GM19468 (cell line): ENCODE results near the gene CBFA2T2.
A peak's percentile ranks its signal among the peaks of the same experiment; 100 is the strongest.
"Not testable (repeated sequence)": the region's sequence is repeated elsewhere in the genome, so short reads cannot be mapped to it uniquely, and the experiment has no call there.

ENCODE experiments used
- ATAC-seq: cut with Tn5 transposase; IDR thresholded peaks from one replicate; pipeline ENCODE4 v1.9.1; 2021; ENCODE audit warnings: mild to moderate bottlenecking, moderate library complexity, moderate number of reproducible peaks; ENCODE audit not compliant: unreplicated experiment; ENCODE audit errors: extremely low read depth

The CBFA2T2 gene

DNA sequence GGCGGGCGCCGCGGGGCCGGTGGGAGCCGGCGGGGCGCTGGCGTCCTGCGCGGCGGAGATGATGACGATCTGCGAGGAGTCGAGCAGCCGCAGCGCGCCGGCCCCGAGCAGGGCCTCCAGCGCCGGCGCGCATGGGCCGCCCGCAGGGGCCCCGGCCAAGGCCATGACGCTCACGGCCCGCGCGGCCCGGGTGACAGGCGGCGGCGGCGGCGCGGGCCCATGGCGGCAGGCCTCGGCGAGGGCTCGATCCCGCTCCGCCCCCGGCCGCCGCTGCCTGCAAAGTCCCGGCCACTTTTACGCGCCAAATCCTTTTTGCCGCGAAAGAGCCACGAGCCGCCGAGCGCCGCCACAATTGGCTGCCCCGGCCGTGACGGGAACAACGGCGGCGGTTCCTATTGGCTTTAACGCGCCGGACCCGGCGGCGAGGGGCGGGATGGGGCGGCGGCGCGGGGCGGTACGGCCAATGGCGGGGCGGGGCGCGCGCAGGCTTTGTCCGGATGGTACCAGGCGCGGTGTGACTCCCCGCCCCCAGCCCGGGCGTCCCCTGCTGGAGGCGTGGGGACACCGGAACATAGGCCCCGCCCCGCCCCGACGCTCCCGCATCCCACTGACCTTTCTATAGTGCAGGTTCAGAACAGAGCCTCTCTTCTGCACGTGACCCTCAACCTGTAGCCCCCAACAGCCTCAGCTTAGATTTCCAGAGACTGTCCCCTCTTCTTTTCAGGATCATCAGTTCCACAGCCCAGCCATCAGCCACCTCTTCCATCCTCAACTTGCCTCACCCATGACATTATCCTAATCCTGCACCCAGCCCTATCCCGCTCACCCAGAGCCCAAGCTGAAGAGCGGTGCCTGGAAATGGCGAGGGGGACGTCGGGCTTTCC, 196.4 kb downstream of the CBFA2T2 start, which contains the start of gene E2F1:
Gene E2F1 (minus strand): TSS at position 286 of the 884 bp plus-strand sequence. CDS start 121 bp downstream, at position 165.
- peak; percentile 70 for ATAC-seq

DNA sequence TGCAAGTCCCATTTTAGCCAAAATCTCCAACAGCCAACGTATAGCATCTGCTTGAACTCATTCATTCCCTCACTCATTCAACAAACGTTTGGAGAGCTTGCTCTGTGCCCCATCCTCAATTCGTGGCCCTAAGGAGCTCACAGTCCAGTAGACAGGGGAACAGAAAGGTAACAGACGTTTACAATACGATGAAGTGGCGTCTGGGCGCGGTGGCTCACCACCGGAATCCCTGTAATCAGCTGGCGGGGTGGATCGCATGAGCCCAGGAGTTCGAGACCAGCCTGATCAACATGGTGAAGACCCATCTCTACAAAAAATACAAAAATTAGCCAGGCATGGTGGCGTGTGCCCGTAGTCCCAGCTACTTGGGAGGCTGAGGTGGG, 197.1 kb downstream of the CBFA2T2 start:
- ATAC-seq, result no peak

DNA sequence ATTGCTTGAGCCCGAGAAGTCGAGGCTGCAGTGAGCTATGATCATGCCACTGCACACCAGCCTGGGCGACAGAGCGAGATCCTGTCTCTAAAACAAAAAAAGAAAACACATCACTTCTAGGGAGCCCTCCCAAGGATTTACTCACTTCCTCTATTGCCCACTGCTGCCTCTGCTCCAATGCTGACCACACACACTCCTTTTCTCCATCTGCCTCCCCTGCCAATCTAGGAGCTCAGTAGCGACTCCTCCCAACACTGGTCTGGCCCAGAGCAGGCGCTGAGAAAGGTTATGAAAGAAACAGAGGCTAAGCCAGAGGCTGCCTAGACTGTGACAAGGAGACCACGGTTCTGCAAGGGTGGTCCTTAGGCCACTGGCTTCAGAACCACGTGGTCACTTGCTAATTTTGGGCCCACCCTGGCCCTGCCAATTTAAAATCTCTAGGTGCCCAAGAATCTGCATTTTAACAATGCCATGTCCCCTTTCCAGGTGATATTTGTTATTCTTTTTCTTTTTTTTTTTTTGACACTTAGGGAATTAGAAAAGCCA, 197.5 kb downstream of the CBFA2T2 start:
- ATAC-seq, result no peak

DNA sequence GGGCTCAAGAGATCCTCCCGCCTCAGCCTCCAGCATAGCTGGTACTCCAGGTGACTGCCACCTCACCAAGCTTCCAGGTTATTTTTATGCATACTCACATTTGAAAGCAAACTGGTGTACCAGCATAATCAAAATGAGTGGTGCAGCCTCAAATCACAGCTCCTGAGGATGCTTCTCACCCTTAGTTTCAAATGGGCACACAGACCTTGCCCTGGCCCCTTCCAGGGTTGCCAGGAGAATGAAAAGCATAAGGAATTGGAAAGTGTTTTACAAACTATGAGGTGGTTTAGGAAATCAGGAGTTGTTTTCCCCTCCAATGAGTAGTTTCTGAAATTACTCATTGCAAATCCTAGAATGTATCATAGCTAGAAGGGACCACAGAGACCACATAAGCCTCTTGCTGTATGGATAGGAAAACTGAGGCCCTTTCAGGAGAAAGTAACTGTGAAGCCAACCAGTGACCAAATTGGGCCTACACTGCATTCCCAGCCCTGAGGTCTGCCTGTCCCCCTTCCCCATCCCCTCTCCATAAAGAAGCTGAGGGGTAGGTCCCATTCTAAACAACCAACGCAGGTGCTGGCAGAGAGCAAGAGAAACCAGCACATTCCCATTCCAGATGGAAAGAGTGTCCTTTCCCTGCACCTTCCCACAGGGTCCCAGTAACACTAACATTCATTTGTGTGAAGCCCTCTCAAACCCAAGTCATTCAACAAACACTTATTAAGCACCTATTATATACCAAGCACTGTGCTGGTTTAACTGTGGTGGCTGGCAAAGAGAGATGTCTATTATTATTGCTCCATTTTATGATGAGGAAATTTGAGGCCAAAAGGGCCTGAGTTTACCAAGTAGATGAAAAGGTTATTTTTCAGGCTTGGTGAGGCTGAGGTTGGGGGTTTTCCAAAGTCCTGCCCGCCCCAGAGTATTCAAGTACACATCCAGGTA, 198.4 kb downstream of the CBFA2T2 start:
- no peak for ATAC-seq

DNA sequence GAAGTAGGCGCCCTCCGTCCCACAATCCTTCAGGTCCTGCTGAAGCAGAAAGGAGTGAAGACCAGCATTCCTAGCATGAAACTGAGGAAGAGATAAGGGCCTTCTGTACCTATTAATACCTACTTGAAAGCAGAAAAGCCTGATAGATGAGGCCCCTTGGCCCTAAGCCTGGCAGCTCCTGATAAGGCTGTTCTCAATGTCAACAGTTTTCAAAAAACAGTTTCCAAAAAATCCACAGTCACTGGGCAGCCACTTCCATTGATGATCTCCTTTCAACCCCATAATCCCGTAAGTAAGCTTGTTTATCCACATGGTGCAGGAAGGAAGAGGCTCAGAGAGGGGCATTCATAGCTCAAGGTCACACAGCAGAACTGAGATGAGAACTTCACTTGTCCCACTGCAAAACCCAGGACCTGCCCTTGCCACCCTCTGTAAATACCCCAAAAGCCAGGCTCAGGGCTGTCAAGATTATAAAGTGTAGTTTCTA, 199.1 kb downstream of the CBFA2T2 start:
- ATAC-seq, result no peak

DNA sequence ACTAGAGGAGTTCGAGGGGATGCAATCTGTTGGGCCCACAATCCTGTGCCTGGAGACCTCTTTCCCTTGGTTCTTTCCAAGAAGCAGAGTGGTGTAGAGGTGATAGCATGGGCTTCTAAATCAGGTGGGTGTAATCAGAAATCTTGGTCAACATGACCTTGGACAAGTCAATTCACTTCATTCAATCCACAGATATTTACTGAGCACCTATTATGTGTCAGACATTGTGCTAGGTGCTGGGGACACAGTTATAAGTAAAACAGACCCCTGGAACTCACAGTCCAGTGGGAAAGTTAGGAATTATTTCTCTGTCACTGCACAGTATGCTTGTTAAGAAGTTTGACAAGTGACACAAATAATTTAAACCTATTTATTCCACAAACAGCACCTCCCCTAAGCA, 199.6 kb downstream of the CBFA2T2 start:
- ATAC-seq, result no peak

DNA sequence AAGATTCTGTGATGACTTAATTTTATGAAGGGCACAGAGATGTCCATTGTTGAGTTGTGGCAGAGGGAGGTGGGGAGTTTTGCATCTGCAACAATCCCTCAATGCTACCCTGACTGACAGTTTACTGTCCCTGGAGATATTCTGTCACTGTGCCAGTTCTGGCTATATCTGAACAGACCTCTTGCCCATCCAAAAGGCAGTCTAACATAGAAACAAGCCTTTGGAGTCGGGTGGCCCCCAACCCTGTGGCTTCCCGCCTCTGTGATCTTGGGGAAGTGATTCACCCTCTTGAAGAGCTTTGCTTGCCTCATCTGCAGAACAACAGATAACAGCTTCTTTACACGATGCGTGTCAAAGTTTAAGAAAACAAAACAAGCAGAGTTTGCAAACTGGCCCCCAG, 200.1 kb downstream of the CBFA2T2 start:
- ATAC-seq, result no peak

DNA sequence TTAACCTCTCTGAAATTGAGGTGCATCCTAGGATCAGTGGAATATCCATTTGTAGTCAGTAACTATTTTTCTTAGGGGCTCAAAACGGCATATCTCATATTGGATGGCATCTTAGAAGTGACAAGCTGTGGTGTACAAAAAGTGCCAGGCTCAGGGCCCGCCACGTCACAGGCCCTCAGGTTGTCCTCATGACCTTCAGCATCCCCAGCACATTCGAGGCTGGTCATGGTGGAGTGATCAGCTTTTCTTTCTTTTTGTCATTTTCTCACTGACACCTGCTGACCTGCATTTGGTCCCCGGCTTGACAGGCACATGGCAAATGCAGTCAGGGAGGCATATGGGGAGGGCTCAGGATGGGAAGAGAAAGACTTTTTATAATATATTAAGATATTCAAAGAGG, 203.4 kb downstream of the CBFA2T2 start:
- no peak for ATAC-seq

DNA sequence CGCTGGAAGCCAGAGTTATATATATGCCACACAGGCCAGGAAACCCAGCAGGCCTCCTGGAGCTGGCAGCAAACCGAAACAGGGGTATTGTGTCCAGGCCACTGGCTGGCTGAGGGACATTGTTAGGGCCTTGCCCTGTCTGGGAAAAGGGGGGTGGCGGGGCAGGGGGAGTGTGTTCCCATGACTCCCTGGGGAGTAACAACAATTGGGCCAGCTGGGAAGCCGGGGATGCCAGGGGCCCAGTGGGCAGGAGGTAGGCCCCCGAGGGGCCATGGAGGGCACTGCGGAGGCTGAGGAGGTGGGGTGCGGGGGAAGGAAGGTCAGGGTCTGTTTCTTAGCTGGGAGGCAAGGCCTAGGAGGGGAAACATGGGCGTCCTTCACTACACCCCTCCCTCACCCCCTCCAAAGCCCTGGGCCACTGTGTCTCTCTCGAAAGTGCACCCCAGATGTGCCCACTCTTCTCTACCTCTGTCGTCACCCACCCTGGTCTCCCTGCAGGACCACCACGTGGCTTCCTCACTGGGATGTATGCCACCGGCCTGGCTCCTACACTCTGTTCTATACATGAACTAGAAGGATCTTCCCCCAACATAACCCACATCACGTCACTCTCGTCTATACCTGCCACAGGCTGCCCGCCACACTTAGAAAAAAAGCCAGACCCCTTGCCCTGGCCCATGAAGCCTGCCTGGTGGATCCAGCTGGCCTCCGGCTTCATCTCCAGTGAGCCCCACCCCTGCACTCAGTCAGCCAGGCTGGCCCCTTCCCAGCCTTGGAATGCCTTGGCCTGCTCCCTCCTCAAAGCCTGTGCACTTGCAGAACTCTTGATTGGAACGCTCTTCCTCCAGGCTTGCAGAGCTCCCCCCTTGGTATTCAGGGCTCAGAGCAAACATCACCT, 204.1 kb downstream of the CBFA2T2 start:
- ATAC-seq, result no peak

DNA sequence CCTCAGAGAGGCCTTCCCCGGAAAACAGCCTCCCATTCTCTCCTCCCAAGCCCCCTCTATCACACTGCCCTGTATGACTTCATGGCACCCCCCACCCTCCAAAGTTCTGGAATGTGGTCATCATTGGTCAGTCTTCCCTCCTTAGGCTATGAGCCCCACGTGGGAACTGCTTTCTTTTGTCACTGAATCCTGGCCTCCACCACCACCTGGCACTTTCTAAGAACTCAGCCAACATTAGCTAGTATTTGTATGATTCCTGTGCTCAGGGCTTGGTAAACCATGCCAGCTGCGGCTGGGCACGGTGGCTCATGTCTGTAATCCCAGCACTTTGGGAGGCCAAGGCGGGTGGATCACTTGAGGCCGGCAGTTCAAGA, 204.7 kb downstream of the CBFA2T2 start:
- no peak for ATAC-seq

DNA sequence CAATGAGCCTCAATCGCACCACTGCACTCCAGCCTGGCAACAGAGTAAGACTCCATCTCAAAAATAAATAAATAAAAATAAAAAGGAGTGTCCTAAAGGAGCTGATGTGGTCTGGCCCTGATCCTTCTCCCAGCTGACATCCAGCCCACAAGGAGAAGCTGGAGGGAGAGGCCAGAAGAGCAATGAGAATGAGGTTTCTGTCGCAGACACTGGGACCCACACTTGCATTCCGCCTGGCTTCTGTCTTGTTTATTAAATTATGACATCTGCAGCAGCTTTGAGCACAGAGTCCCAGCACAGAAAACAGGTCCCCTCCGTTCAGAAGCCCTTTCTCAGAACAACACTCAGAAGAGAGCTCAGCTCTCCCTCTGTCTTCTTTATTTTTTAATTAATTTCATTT, 206.6 kb downstream of the CBFA2T2 start:
- no peak for ATAC-seq

DNA sequence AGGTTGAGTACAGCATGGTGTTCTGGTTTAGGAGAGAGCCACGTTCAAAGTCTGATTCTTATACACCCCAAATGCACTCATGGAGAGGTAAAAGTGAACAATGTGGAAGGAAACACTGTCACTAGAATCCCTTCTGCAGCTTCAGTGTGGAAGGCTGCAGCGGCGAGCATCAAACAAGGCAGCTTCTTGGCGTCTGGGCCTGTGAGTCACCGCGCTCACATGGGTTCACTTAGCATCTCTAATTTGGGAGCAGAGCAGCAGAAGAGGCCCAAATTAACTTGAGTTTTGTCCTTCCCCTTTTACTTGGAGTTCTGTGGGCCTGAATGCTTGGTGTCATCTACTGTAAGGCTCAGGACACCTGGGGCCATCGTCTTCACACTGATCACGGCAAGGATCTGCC, 207.2 kb downstream of the CBFA2T2 start:
- no peak for ATAC-seq

DNA sequence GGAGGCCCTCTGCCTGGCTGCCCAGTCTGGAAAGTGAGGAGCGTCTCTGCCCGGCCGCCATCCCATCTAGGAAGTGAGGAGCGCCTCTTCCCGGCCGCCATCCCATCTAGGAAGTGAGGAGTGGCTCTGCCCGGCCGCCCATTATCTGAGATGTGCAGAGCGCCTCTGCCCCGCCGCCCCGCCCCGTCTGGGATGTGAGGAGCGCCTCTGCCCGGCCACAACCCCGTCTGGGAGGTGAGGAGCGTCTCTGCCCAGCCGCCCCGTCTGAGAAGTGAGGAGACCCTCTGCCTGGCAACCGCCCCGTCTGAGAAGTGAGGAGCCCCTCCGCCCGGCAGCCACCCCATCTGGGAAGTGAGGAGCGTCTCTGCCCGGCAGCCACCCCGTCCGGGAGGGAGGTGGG, 209.1 kb downstream of the CBFA2T2 start:
- ATAC-seq, result not testable (repeated sequence)
